ES-I3 (cell line): ENCODE measurements around the gene POU2F3.

Experiments used
- H3K36me3 ChIP-seq: 2 replicates; pipeline ENCODE4 v1.6.1; 2013; ENCODE audit warnings: mild to moderate bottlenecking, low read length, control low read depth, moderate library complexity; ENCODE audit not compliant: insufficient read depth
- H3K4me1 ChIP-seq: 2 replicates; pipeline ENCODE4 v1.6.1; 2013; ENCODE audit warnings: mild to moderate bottlenecking, control low read depth, low read length; ENCODE audit not compliant: insufficient read depth
- H3K9ac ChIP-seq: 2 replicates; pipeline ENCODE4 v1.6.1; 2013; ENCODE audit warnings: low read depth, mild to moderate bottlenecking, low read length, moderate library complexity
- H3K9me3 ChIP-seq: 2 replicates; pipeline ENCODE4 v1.6.1; 2013; ENCODE audit warnings: mild to moderate bottlenecking, low read length, moderate library complexity; ENCODE audit not compliant: control insufficient read depth, insufficient read depth

Gene POU2F3

GRCh38 chr11:120307476-120307875, 67.5 kb downstream of the POU2F3 start:
- Histone ChIP-seq H3K36me3 (no peaks in the 10 kb centered on the region), H3K4me1 (peaks cover 31% of the 10 kb centered on the region), H3K9ac (no peak overlapping the region), H3K9me3 (no peaks in the 10 kb centered on the region)

GRCh38 chr11:120308081-120308480, 68.1 kb downstream of the POU2F3 start:
- Histone ChIP-seq H3K4me1 (peaks cover 28% of the 10 kb centered on the region), H3K9me3 (no peaks in the 10 kb centered on the region), H3K36me3 (no peaks in the 10 kb centered on the region)

GRCh38 chr11:120310870-120311269, 70.9 kb downstream of the POU2F3 start:
- Histone ChIP-seq H3K36me3 (no peaks in the 10 kb centered on the region), H3K9ac (no peak overlapping the region), H3K9me3 (no peaks in the 10 kb centered on the region), H3K4me1 (peaks cover 13% of the 10 kb centered on the region)

More at GRCh38 chr11:120308081-120308480, 68.1 kb downstream of the POU2F3 start:
- H3K9ac ChIP-seq, result no peak overlapping the region

- 0 out of 2 replicates have a peak, but pooled peaks cover 3% of the 10 kb centered on the region for H3K4me1 ChIP-seq
- no peak overlapping the region for H3K9ac ChIP-seq
- H3K36me3 ChIP-seq, result no peaks in the 10 kb centered on the region; the same call in 1 of the 2 replicates
- H3K9me3 ChIP-seq, result no peaks in the 10 kb centered on the region
Measured at GRCh38 chr11:120314861-120315260, 74.9 kb downstream of the POU2F3 start.

- 0 out of 2 replicates have a peak, but pooled peaks cover 3% of the 10 kb centered on the region for H3K4me1 ChIP-seq
- no peaks in the 10 kb centered on the region for H3K9me3 ChIP-seq
- H3K9ac ChIP-seq, result no peak overlapping the region
- H3K36me3 ChIP-seq, result no peaks in the 10 kb centered on the region; the same call in 1 of the 2 replicates
Measured at GRCh38 chr11:120316880-120317688, 77.1 kb downstream of the POU2F3 start.

- Histone ChIP-seq H3K4me1 (0 out of 2 replicates have a peak, but pooled peaks cover 3% of the 10 kb centered on the region), H3K9me3 (no peaks in the 10 kb centered on the region), H3K9ac (no peak overlapping the region), H3K36me3 (no peaks in the 10 kb centered on the region; the same call in 1 of the 2 replicates)
Measured at GRCh38 chr11:120317689-120318480, 77.9 kb downstream of the POU2F3 start.

- 0 out of 2 replicates have a peak, but pooled peaks cover 3% of the 10 kb centered on the region for H3K4me1 ChIP-seq
- no peak overlapping the region for H3K9ac ChIP-seq
- no peaks in the 10 kb centered on the region; the same call in 1 of the 2 replicates for H3K36me3 ChIP-seq
- no peaks in the 10 kb centered on the region for H3K9me3 ChIP-seq
Measured at GRCh38 chr11:120318906-120319305, 79.0 kb downstream of the POU2F3 start.

GRCh38 chr11:120324932-120325810, 85.2 kb downstream of the POU2F3 start, which contains the start of gene TLCD5:
Gene TLCD5 (plus strand): TSS chr11:120325299. CDS start chr11:120327442, 2,143 bp downstream.
- no peaks in the 10 kb centered on the region for H3K9me3 ChIP-seq
- H3K9ac ChIP-seq, result peak within 1 kb of the TSS; percentile 89
- H3K4me1 ChIP-seq, result peaks cover 9% of the 10 kb centered on the region; the same call in 1 of the 2 replicates
- 0 out of 2 replicates have a peak, but pooled peaks cover 3% of the 10 kb centered on the region for H3K36me3 ChIP-seq

GRCh38 chr11:120326228-120326627, 86.3 kb downstream of the POU2F3 start:
- Histone ChIP-seq H3K9ac (peak overlapping the region; percentile 89), H3K4me1 (peaks cover 9% of the 10 kb centered on the region; the same call in 1 of the 2 replicates)

GRCh38 chr11:120326845-120327281, 86.9 kb downstream of the POU2F3 start:
- Histone ChIP-seq H3K9ac (no peak overlapping the region), H3K36me3 (0 out of 2 replicates have a peak, but pooled peaks cover 3% of the 10 kb centered on the region), H3K9me3 (no peaks in the 10 kb centered on the region), H3K4me1 (peaks cover 9% of the 10 kb centered on the region; the same call in 1 of the 2 replicates)

More at GRCh38 chr11:120326228-120326627, 86.3 kb downstream of the POU2F3 start:
- Histone ChIP-seq H3K9me3 (no peaks in the 10 kb centered on the region), H3K36me3 (0 out of 2 replicates have a peak, but pooled peaks cover 3% of the 10 kb centered on the region)

GRCh38 chr11:120327311-120327710, 87.4 kb downstream of the POU2F3 start:
- H3K36me3 ChIP-seq, result 0 out of 2 replicates have a peak, but pooled peaks cover 3% of the 10 kb centered on the region
- H3K9ac ChIP-seq, result no peak overlapping the region
- H3K9me3 ChIP-seq, result no peaks in the 10 kb centered on the region
- H3K4me1 ChIP-seq, result peaks cover 9% of the 10 kb centered on the region; the same call in 1 of the 2 replicates

GRCh38 chr11:120329556-120329955, 89.6 kb downstream of the POU2F3 start:
- H3K36me3 ChIP-seq, result 0 out of 2 replicates have a peak, but pooled peaks cover 3% of the 10 kb centered on the region
- H3K4me1 ChIP-seq, result peaks cover 9% of the 10 kb centered on the region; the same call in 1 of the 2 replicates
- H3K9me3 ChIP-seq, result no peaks in the 10 kb centered on the region
- no peak overlapping the region for H3K9ac ChIP-seq

GRCh38 chr11:120330045-120330444, 90.1 kb downstream of the POU2F3 start:
- Histone ChIP-seq H3K36me3 (0 out of 2 replicates have a peak, but pooled peaks cover 3% of the 10 kb centered on the region), H3K4me1 (peaks cover 9% of the 10 kb centered on the region; the same call in 1 of the 2 replicates), H3K9ac (no peak overlapping the region)

More at GRCh38 chr11:120330045-120330444, 90.1 kb downstream of the POU2F3 start:
- H3K9me3 ChIP-seq, result no peaks in the 10 kb centered on the region
